ENCODE results near the gene MORN4. TPM values are rescaled to one million over a fixed set of nuclear protein-coding genes. Genes with fewer than 3 reads are reported as not detected.
A peak's percentile ranks its signal among the peaks of the same experiment; 100 is the strongest.

Gene MORN4
- total and polyA plus RNA-seq, 11 donors, result 7.2 to 31.7 (median 12.8) TPM

DNA sequence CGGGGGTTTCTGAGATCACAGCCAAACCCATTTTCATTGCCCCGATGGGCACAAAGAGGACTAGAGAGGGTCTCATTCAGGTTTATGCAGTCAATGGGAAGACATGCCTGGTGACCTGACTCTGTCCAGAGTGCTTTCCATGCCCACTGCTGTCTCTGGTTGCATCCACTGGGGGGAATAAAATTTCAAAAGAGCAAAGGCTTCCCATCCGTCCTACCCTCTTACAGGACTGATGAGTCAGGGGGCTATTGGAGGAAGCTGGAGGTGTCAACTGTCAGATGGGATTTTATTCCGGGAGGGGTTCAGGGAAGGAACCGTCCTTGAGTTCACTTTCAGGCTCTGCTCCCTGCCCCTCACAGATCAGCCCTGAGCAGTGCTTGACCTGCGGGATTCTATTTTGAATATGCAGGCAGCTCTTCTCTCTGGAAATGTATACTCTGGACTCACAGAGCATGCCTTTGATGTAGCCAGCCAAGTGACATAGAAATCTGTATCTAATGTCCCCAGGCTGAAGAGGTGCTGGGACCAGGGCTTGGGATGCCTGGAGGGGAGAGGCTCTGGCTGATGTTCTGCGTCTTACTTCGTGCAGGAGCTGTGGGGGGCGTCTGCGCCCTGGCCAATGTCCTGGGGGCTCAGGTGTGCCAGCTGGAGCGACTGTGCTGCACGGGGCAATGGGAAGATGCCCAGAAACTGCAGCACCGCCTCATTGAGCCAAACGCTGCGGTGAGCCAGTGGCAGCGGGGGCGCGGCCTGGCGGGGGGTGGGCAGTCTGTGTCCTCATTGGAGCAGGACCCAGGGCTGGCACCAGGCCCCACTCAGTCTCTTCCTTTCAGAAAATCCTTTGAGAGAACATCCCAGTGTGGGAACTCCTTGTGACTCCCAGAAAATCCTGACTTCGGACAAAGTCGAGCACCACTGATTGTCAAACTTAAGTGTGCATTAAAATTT, 31.8 kb downstream of the MORN4 start:
- intact Hi-C loops (cut with DNase I), result no loop called here
- peak overlapping the region; percentile 15 to 91 (median 70) for H3K27ac ChIP-seq
- 68 to 72% (median 70%) methylated on average over 10 to 21 of the region's 21 CpGs for WGBS, 4 donors
- H3K27me3 ChIP-seq, result no peaks in the 10 kb centered on the region
- no peaks in the 10 kb centered on the region for H3K36me3 ChIP-seq
- peak in 1 of 2 donors; percentile 17 for TF ChIP-seq POLR2A (IDR thresholded peaks at IDR 0.05)
- TF ChIP-seq, protein P1, sequence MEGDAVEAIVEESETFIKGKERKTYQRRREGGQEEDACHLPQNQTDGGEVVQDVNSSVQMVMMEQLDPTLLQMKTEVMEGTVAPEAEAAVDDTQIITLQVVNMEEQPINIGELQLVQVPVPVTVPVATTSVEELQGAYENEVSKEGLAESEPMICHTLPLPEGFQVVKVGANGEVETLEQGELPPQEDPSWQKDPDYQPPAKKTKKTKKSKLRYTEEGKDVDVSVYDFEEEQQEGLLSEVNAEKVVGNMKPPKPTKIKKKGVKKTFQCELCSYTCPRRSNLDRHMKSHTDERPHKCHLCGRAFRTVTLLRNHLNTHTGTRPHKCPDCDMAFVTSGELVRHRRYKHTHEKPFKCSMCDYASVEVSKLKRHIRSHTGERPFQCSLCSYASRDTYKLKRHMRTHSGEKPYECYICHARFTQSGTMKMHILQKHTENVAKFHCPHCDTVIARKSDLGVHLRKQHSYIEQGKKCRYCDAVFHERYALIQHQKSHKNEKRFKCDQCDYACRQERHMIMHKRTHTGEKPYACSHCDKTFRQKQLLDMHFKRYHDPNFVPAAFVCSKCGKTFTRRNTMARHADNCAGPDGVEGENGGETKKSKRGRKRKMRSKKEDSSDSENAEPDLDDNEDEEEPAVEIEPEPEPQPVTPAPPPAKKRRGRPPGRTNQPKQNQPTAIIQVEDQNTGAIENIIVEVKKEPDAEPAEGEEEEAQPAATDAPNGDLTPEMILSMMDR (IDR thresholded peaks at IDR 0.05), result no peak
- peaks cover 0 to 45% (median 12%) of the 10 kb centered on the region in 12 donors for H3K4me1 ChIP-seq
- DNase-seq (peak; percentile 37 to 84 (median 69)), ATAC-seq (peak; percentile 74 to 83 (median 78))
- H3K4me3 ChIP-seq, result no peak overlapping the region
- no peaks in the 10 kb centered on the region for H3K9me3 ChIP-seq

- peak overlapping the region in 7 of 12 donors; percentile 49 to 91 (median 86) for H3K27ac ChIP-seq
- no peak for ATAC-seq
- no peaks in the 10 kb centered on the region for H3K9me3 ChIP-seq
- TF ChIP-seq POLR2A (IDR thresholded peaks at IDR 0.05), result no peak
- TF ChIP-seq, protein P1 (IDR thresholded peaks at IDR 0.05), result no peak
- H3K27me3 ChIP-seq, result no peaks in the 10 kb centered on the region
- no peak for DNase-seq
- intact Hi-C loops (cut with DNase I), result no loop called here
- WGBS, 4 donors, result 72 to 93% (median 86%) methylated on average over 1 of the region's 1 CpG
- H3K4me1 ChIP-seq, result peaks cover 0 to 54% (median 17%) of the 10 kb centered on the region in 12 donors
- H3K4me3 ChIP-seq, result no peak overlapping the region
- no peaks in the 10 kb centered on the region for H3K36me3 ChIP-seq
Observed at GRCh38 chr10:97600616-97601015, 32.7 kb downstream of the MORN4 start.

DNA sequence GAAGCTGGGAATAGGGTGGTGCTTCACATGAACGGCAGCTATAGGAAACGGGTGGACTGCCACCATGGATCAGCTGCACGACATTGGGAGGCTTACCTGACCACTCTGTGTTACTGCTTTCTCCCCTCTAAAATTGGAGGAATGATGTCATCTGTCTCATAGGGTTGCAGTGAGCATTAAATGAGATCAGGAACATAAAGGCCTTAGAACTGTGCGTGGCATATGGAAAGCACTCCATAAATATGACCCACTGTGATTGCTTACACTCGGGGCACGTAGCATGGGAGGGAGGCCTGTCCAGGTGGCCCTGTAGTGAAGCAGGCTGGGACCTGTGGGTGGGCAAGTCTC, 34.1 kb downstream of the MORN4 start:
- ATAC-seq (no peak), DNase-seq (no peak)
- Histone ChIP-seq H3K4me3 (no peak overlapping the region), H3K27ac (peak overlapping the region in 5 of 12 donors; percentile 61 to 93 (median 90)), H3K4me1 (peaks cover 0 to 62% (median 19%) of the 10 kb centered on the region in 12 donors), H3K36me3 (no peaks in the 10 kb centered on the region), H3K27me3 (no peaks in the 10 kb centered on the region), H3K9me3 (no peaks in the 10 kb centered on the region)
- TF ChIP-seq, protein P1 (IDR thresholded peaks at IDR 0.05), result no peak
- no peak for TF ChIP-seq POLR2A (IDR thresholded peaks at IDR 0.05)
- WGBS, 4 donors, result 76 to 89% (median 79%) methylated on average over 6 of the region's 6 CpGs
- intact Hi-C loops (cut with DNase I), result no loop called here

Data from heart left ventricle (tissue), 16 donors.